BJ (cell line): ENCODE data around the gene VPS4A. TPM values are rescaled to one million over a fixed set of nuclear protein-coding genes. Genes with fewer than 3 reads are reported as not detected.
"Not testable (repeated sequence)": the region's sequence is repeated elsewhere in the genome, so short reads cannot be mapped to it uniquely, and the experiment has no call there.

Experiments
- CTCF ChIA-PET: fragments of 350-600 bp; formaldehyde crosslinking; extraction: SDS; loops from one replicate; lab custom pipeline; 2021; ENCODE audit warnings: antibody characterized with exemption, inconsistent platforms; lab: Yijun Ruan, JAX
- POLR2A ChIA-PET: fragments of 300-600 bp; sonication (Branson Sonifier 250); formaldehyde crosslinking; extraction: SDS; loops from one replicate; lab custom pipeline; 2021; ENCODE audit warnings: antibody characterized with exemption; lab: Charles Lee
- DNase-seq: peaks from one replicate; pipeline ENCODE4 v3.0.0-alpha.2; 2011; ENCODE audit warnings: low read depth
- H3K27me3 ChIP-seq: 2 replicates; pipeline ENCODE4 v1.6.0; 2011; ENCODE audit warnings: low read length; ENCODE audit not compliant: control insufficient read depth, insufficient read depth
- H3K36me3 ChIP-seq: 2 replicates; pipeline ENCODE4 v1.5.1; 2011; ENCODE audit warnings: low read length; ENCODE audit not compliant: control insufficient read depth, insufficient read depth
- H3K4me3 ChIP-seq: 2 replicates; pipeline ENCODE4 v1.5.1; 2011; ENCODE audit warnings: low read depth, mild to moderate bottlenecking, control low read depth, low read length
- CTCF ChIP-seq: IDR thresholded peaks from 2 replicates; pipeline ENCODE4 v1.5.1; 2011; ENCODE audit warnings: low read depth, mild to moderate bottlenecking, control low read depth, inconsistent platforms, low read length, moderate library complexity; ENCODE audit not compliant: insufficient read depth
- polyA plus RNA-seq: library from polyadenylated mRNA; depleted of rRNA; stranded (reverse); fragments of >200 nt; gene quantifications from 2 replicates; pipeline ENCODE4 v1.2.3, GENCODE V29; 2011

VPS4A gene
- polyA plus RNA-seq, 1 experiment, result 19.4 TPM

- ChIA-PET POLR2A (no interaction called here), CTCF (no interaction called here)
- no peaks in the 10 kb centered on the region for H3K27me3 ChIP-seq
Observed at GRCh38 chr16:69348222-69348621, 37.1 kb downstream of the VPS4A start.

GRCh38 chr16:69349536-69349935 lies 38.4 kb downstream of the VPS4A start:
- no peak overlapping the region for H3K4me3 ChIP-seq
- H3K36me3 ChIP-seq, result no peaks in the 10 kb centered on the region
- ChIA-PET CTCF (no interaction called here), POLR2A (no interaction called here)
- TF ChIP-seq CTCF, result no peak
- no peak for DNase-seq
- no peaks in the 10 kb centered on the region for H3K27me3 ChIP-seq

More at GRCh38 chr16:69348222-69348621, 37.1 kb downstream of the VPS4A start:
- Histone ChIP-seq H3K4me3 (no peak overlapping the region), H3K36me3 (no peaks in the 10 kb centered on the region)
- DNase-seq, result no peak
- TF ChIP-seq CTCF, result no peak

GRCh38 chr16:69350536-69351133 lies 39.5 kb downstream of the VPS4A start:
- TF ChIP-seq CTCF, result no peak
- ChIA-PET POLR2A (no interaction called here), CTCF (no interaction called here)
- Histone ChIP-seq H3K4me3 (no peak overlapping the region), H3K27me3 (no peaks in the 10 kb centered on the region), H3K36me3 (no peaks in the 10 kb centered on the region)
- no peak for DNase-seq

GRCh38 chr16:69351309-69352027 lies 40.3 kb downstream of the VPS4A start, which contains the start of gene TMED6:
Gene TMED6, minus strand, starts transcription at chr16:69351786. Its CDS starts 33 bp downstream, at chr16:69351753.
- H3K27me3 ChIP-seq, result no peaks in the 10 kb centered on the region
- ChIA-PET CTCF (no interaction called here), POLR2A (interaction anchor here (0.7 kb wide), 1 partner anchor 477 kb away, joined by 21 read pairs; no protein-coding TSS in a partner anchor)
- no peak within 1 kb of the TSS for H3K4me3 ChIP-seq
- no peak for TF ChIP-seq CTCF
- no peak for DNase-seq
- H3K36me3 ChIP-seq, result peaks cover 2% of the 10 kb centered on the region; the same call in 1 of the 2 replicates

- H3K27me3 ChIP-seq, H3K4me3 ChIP-seq, H3K36me3 ChIP-seq, POLR2A ChIA-PET, CTCF ChIA-PET, DNase-seq: not testable (repeated sequence)
Observed at GRCh38 chr16:69360070-69360469, 48.9 kb downstream of the VPS4A start.
